Dermis blood vessel endothelial cell (primary cell): ENCODE data around the gene BAZ2B. TPM values are rescaled to one million over a fixed set of nuclear protein-coding genes. Genes with fewer than 3 reads are reported as not detected.
A peak's percentile ranks its signal among the peaks of the same experiment; 100 is the strongest.
"Not testable (repeated sequence)": the region's sequence is repeated elsewhere in the genome, so short reads cannot be mapped to it uniquely, and the experiment has no call there.

Experiments
- DNase-seq: peaks from one replicate; pipeline ENCODE4 v3.0.0; 2010
- total RNA-seq: library from RNA; depleted of rRNA; stranded (reverse); fragments of >200 nt; gene quantifications from 2 replicates; pipeline ENCODE4 v1.2.3, GENCODE V29; 2014

The BAZ2B gene
- total RNA-seq: 132 and 133 TPM in 2 replicates

DNA sequence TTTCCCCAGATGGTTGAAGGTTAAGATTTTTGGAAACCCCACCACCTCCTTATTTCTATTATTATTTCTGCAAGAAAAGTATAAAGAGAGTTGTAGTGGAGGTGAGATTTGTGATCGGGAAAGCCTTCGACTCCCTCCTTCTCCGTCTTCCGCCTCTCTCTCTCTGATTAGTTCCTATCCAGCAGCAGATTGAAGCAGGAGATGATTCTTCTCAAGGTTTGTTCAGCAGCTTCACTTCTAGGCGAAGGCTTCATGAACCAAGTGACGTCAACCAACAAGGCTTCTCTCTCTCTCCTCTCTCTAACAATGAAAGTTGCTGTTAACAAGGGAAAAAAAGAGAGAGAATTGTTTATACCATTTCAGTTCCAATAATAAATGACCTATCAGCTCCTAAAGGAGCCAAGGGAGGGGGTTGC is at the start of gene BAZ2B:
Gene BAZ2B (minus strand): TSS at position 263 of the 416 bp plus-strand sequence. CDS start 137,829 bp downstream, outside the sequence.
- DNase-seq: peak; percentile 89

GRCh38 chr2:159661286-159661685 is 44.9 kb upstream of the BAZ2B start:
- DNase-seq: no peak

GRCh38 chr2:159658881-159659873 is 42.8 kb upstream of the BAZ2B start:
- no peak for DNase-seq

- DNase-seq: no peak
Measured at GRCh38 chr2:159653962-159654361, 37.6 kb upstream of the BAZ2B start.

DNA sequence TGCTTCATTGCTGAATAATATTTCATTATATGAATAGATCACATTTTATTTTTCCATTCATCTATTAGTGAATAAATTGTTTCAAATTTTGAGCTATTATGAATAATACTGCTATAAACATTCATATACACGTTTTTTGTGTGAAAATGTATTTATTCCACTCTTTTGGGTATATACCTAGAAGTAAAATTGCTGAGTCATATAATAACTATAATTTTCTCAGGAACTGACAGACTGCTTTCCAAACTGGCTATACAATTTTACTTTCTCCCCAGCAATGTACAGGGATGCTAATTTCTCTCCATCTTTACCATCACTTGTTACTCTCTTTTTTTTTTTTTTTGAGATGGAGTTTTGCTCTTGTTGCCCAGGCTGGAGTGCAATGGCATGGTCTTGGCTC is 35.5 kb upstream of the BAZ2B start:
- DNase-seq: no peak

DNA sequence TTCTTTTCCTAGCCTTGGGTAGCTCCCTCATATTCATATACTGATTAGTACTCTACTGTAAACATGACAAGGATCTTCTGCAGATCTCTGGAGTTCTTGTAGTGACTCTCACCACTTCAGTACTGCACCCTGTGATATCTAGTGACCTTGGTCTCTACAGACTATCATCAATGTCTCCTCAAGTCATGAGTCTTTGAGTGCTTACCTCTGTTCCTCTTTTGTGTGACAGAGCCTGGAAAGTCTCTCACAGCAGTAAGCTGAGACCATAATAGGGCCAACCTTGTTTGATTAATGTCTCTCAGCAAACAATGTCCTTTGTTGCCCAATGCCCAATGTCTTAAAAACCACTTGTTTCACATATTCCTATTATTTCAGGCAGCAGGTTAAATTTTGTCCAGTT is 34.2 kb upstream of the BAZ2B start:
- DNase-seq: no peak

GRCh38 chr2:159648643-159649042 is 32.3 kb upstream of the BAZ2B start:
- DNase-seq: no peak

GRCh38 chr2:159647667-159648066 is 31.3 kb upstream of the BAZ2B start:
- DNase-seq: no peak

DNA sequence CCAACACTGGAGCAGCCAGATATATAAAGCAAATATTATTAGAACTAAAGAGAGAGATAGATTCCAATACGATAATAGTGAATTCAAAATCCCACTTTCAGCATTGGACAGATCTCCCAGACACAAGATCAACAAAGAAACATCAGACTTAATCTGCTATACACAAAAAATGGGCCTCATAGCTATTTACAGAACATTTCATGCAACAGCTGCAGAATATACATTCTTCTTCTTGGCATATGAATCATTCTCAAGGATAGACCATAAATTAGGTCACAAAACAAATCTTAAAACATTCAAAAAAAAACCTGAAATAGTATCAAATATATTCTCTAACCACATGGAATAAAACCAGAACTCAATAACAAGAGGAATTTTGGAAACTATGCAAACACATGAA is 23.8 kb upstream of the BAZ2B start:
- no peak for DNase-seq

DNA sequence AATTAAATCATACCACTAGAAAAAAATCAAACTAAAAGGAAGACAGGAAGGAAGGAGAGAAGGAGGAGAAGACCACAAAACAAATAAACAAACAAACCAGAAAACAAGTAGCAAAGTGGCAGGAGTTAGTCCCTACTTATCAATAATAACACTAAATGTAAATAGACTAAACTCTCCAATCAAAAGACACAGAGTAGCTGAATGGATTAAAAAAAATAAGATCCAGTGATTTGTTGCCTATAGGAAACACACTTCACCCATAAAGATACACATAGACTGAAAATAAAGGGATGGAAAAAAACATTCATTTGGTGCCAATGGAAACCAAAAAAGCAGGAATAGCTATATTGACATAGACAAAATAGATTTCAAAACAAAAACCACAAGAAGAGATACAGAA is 23.4 kb upstream of the BAZ2B start:
- no peak for DNase-seq

- no peak for DNase-seq
Measured at GRCh38 chr2:159639071-159639470, 22.7 kb upstream of the BAZ2B start.

DNA sequence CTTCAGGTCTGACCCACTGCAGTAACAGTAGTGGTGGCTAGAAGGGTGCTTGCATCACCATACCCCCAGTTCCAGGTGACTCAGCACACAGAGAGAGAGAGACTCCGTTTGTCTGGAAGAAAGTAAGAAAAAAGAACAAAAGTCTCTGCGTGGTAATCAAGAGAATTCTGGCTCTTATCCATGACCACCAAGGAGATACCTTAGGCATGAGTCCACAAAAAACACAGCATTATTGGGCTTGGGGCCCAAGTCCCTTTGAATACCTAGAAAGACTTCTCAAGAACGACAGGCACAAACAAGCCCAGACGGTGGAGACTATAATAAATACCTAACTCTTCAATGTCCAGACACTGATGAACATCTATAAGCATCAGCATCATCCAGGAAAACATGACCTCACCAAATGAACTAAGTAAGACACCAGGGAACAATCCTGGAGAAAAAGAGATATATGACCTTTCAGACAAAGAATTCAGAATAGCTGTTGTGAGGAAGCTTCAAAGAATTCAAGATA is 21.7 kb upstream of the BAZ2B start:
- DNase-seq: peak; percentile 17

DNA sequence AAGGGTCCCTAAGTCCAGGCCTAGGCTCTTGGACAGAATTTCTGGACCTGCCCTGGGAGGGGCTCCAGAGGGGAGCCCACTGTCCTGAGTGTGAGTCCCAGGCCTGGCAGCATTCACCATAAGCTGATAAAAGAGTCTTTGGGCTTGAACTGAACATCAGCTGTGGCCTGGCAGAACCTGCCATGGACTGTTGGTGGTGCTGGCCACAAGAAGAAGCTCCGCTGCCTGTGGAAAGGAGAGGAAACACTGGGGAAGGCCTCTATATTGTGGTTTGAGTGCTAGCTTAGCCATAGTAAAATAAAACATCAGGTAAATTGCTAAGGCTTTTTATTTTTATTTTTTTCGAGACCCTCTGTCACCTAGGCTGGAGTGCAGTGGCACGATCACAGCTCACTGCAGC is 20.9 kb upstream of the BAZ2B start:
- no peak for DNase-seq

DNA sequence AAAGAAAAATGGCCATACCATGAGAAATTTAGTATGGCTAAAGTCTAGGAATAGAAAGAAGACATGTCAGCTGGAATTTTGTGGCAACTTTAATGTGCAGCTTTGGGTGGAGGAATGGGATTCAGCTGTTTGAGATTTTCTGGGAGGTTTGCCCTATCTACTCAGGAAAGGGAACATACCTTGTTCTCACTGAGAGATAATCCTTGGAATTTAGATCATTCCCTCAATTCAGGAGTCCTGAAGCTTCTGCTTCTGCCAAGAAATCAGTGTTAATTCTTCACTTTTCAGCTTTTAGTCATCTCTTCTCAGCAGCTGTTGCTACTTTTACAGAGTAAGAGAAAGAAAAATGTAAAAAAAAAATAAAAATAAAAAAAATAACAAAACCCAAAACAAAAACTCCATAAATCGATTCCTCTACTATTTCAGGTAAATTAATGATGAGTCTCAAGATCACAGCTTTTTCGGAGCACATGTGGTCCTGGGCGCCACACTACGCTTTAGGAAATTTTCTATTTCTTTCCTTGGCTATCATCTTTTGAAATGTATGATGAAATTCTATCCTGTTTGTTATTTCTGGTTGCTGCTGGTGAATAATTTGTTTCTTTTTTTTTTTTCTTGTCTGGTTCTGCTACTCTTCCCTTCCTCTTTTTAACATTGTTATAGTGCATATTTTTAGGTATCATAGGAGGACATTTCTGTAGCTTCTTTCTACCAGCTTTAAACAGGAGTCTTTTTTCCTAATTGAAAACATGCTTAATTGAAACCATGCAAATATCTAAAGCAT is 18.9 kb upstream of the BAZ2B start:
- DNase-seq: no peak

GRCh38 chr2:159633219-159633618 is 16.9 kb upstream of the BAZ2B start:
- no peak for DNase-seq

DNA sequence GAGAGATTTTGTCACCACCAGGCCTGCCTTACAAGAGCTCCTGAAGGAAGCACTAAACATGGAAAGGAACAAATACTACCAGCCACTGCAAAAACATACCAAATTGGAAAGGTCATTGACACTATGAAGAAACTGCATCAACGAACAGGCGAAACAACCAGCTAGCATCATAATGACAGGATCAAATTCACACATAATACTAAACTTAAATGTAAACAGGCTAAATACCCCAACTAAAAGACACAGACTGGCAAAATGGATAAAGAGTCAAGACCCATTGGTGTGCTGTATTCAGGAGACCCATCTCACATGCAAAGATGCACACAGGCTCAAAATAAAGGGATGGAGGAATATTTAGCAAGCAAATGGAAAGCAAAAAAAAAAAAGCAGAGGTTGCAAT is 9.3 kb upstream of the BAZ2B start:
- not testable (repeated sequence) for DNase-seq

GRCh38 chr2:159623436-159623835 is 7.1 kb upstream of the BAZ2B start:
- DNase-seq: no peak

GRCh38 chr2:159622966-159623365 is 6.6 kb upstream of the BAZ2B start:
- DNase-seq: no peak

DNA sequence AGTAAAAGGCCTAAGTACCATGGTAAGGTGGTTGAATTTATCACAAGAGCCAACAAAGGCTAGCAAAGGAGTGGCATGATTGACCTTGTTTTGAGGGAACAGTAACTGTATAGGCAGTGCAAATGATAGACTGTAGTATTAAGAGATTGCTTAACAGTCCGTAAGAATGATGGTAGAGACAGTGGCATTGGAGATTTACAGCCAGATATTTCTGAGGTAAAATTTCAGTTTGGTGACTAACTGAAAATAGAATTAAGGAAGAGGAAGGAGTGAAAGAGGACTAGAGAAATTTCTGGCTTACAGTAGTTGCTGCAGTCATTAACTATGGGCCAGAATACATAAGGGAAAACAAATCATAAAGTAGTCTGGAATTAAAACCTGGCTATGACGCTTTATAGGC is 4.4 kb upstream of the BAZ2B start:
- DNase-seq: no peak

GRCh38 chr2:159617646-159618045 is 1.3 kb upstream of the BAZ2B start:
- DNase-seq: peak; percentile 36

GRCh38 chr2:159617100-159617499 is 752 bp upstream of the BAZ2B start:
- DNase-seq: peak; percentile 7

DNA sequence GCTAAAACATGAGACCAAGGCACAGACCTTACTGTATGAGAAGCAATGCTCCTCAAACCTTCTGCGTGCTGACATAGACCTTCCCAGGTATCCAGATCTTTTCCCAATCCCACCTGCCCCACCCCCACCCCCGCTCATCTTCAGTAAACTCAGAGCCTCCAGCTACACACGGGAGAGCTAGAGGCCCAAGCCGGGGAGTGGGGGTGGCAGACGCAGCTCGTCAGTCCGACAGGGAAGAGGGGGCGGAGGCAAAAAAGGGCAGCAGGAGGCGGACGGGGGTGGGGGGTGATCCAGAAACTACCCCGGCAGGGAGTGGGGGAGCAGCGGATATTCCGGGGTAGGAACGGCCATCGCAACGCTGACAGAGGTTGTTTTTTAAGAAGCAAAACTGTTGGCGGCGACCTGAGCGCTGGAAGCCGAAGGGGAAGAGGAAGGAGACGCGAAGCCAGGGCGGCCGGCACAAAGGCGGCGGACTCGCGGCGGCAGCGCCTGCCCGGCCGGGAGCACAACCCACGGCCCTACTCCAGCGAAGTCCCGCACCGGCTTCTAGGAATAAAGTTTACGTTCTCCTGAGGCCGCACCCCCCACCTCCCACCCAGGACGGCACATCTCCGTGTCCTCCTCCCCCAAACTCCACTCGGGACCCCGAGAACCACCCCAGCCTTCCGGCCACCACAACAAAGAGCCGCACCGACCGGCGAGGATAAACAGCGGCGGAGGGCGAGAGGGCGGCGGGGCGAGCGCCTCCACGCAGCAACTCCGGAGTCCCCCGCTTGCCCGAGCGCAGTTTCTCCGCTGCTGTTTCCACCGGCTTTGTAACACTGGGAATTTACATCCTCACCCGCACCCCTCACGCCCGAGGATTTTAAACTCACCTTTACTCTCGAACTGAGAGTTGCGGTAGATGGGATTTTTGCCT is 722 bp downstream of the BAZ2B start:
- DNase-seq: peak; percentile 96
